Spinal cord (tissue), 10 donors: ENCODE measurements around the gene ABCE1. TPM values are rescaled to one million over a fixed set of nuclear protein-coding genes. Genes with fewer than 3 reads are reported as not detected.
A peak's percentile ranks its signal among the peaks of the same experiment; 100 is the strongest.

Experiments
- DNase-seq, 6 donors: peaks; one replicate each; pipeline versions ENCODE4 v3.0.0 to v3.0.0-alpha.2; 2013 to 2015; ENCODE audit warnings: low spot score in 6 of 6, low read depth in 4 of 6
- H3K27ac ChIP-seq: one replicate; pipeline ENCODE4 v1.5.1; 2013; ENCODE audit warnings: low read depth, low read length, control low read depth
- H3K27me3 ChIP-seq: one replicate; pipeline ENCODE4 v1.6.1; 2013; ENCODE audit warnings: low read length; ENCODE audit not compliant: control insufficient read depth, insufficient read depth
- H3K36me3 ChIP-seq: one replicate; pipeline ENCODE4 v1.6.1; 2013; ENCODE audit warnings: low read length; ENCODE audit not compliant: control insufficient read depth, insufficient read depth
- H3K4me1 ChIP-seq: one replicate; pipeline ENCODE4 v1.6.1; 2013; ENCODE audit warnings: low read length; ENCODE audit not compliant: control insufficient read depth, insufficient read depth
- H3K4me3 ChIP-seq: one replicate; pipeline ENCODE4 v1.5.1; 2013; ENCODE audit warnings: low read depth, low read length, control low read depth
- H3K9me3 ChIP-seq: one replicate; pipeline ENCODE4 v1.6.1; 2013; ENCODE audit warnings: low read length; ENCODE audit not compliant: control insufficient read depth, insufficient read depth
- WGBS: methylation state at CpG from one replicate; pipeline ENCODE4 v1.1.5; 2013; ENCODE audit warnings: missing lambda C conversion rate; ENCODE audit not compliant: insufficient coverage; 5-methylcytosine and 5-hydroxymethylcytosine counted together
- polyA plus RNA-seq, 2 donors: library from polyadenylated mRNA; unstranded; fragments of 120-200 nt; gene quantifications; one replicate each; pipeline ENCODE4 v1.2.1, GENCODE V29; 2013; ENCODE audit not compliant: insufficient read length in 2 of 2
- total RNA-seq, 2 donors: library from RNA; depleted of rRNA in 1 of 2; stranded (reverse); fragments of 120-200 nt in 1 of 2; fragments of >200 nt in 1 of 2; gene quantifications; one replicate each; pipeline versions ENCODE4 v1.2.3 to v1.2.4, GENCODE V29; 2013 to 2014
- donor health status: healthy.

Gene ABCE1
- total and polyA plus RNA-seq, 4 donors, result 50.4 to 117 (median 74.0) TPM

- Histone ChIP-seq H3K9me3 (no peaks in the 10 kb centered on the region), H3K27me3 (no peaks in the 10 kb centered on the region), H3K4me1 (no peaks in the 10 kb centered on the region), H3K27ac (no peak overlapping the region), H3K4me3 (no peak overlapping the region), H3K36me3 (no peaks in the 10 kb centered on the region)
- DNase-seq, result no peak
- no CpG with 5 or more reads among the region's 3 CpGs for WGBS
Measured at GRCh38 chr4:145069361-145069760, 28.8 kb upstream of the ABCE1 start.

- Histone ChIP-seq H3K4me3 (no peak overlapping the region), H3K4me1 (no peaks in the 10 kb centered on the region), H3K36me3 (peaks cover 3% of the 10 kb centered on the region), H3K9me3 (no peaks in the 10 kb centered on the region), H3K27me3 (no peaks in the 10 kb centered on the region), H3K27ac (no peak overlapping the region)
- no CpG with 5 or more reads among the region's 2 CpGs for WGBS
- no peak for DNase-seq
Measured at GRCh38 chr4:145071560-145071959, 26.6 kb upstream of the ABCE1 start.

- Histone ChIP-seq H3K4me3 (no peak overlapping the region), H3K27me3 (no peaks in the 10 kb centered on the region), H3K9me3 (no peaks in the 10 kb centered on the region), H3K4me1 (no peaks in the 10 kb centered on the region), H3K36me3 (peaks cover 6% of the 10 kb centered on the region), H3K27ac (no peak overlapping the region)
- DNase-seq, result no peak
- 100% methylated on average over 1 of the region's 1 CpG for WGBS
Measured at GRCh38 chr4:145075742-145076468, 22.2 kb upstream of the ABCE1 start.

GRCh38 chr4:145076469-145076855 lies 21.6 kb upstream of the ABCE1 start:
- Histone ChIP-seq H3K9me3 (no peaks in the 10 kb centered on the region), H3K4me3 (no peak overlapping the region), H3K36me3 (peaks cover 6% of the 10 kb centered on the region), H3K27me3 (no peaks in the 10 kb centered on the region), H3K4me1 (no peaks in the 10 kb centered on the region), H3K27ac (no peak overlapping the region)
- WGBS, result 100% methylated on average over 2 of the region's 2 CpGs
- no peak for DNase-seq

GRCh38 chr4:145081756-145082155 lies 16.4 kb upstream of the ABCE1 start:
- DNase-seq, result no peak
- WGBS, result 100% methylated on average over 1 of the region's 1 CpG
- H3K4me3 ChIP-seq, result no peak overlapping the region
- no peaks in the 10 kb centered on the region for H3K9me3 ChIP-seq
- peaks cover 5% of the 10 kb centered on the region for H3K36me3 ChIP-seq
- no peak overlapping the region for H3K27ac ChIP-seq
- no peaks in the 10 kb centered on the region for H3K4me1 ChIP-seq
- H3K27me3 ChIP-seq, result no peaks in the 10 kb centered on the region

GRCh38 chr4:145083891-145084605 lies 14.1 kb upstream of the ABCE1 start:
- WGBS, result no CpG with 5 or more reads among the region's 1 CpG
- Histone ChIP-seq H3K9me3 (no peaks in the 10 kb centered on the region), H3K27me3 (no peaks in the 10 kb centered on the region), H3K36me3 (peaks cover 8% of the 10 kb centered on the region), H3K27ac (no peak overlapping the region), H3K4me3 (no peak overlapping the region), H3K4me1 (no peaks in the 10 kb centered on the region)
- DNase-seq, result no peak

- Histone ChIP-seq H3K9me3 (no peaks in the 10 kb centered on the region), H3K27me3 (no peaks in the 10 kb centered on the region), H3K36me3 (peaks cover 16% of the 10 kb centered on the region), H3K4me1 (no peaks in the 10 kb centered on the region), H3K4me3 (no peak overlapping the region), H3K27ac (no peak overlapping the region)
- no CpG with 5 or more reads among the region's 1 CpG for WGBS
- DNase-seq, result no peak
Measured at GRCh38 chr4:145090380-145090779, 7.7 kb upstream of the ABCE1 start.

- no peaks in the 10 kb centered on the region for H3K27me3 ChIP-seq
- H3K27ac ChIP-seq, result no peak overlapping the region
- no peak for DNase-seq
- H3K4me3 ChIP-seq, result no peak overlapping the region
- no peaks in the 10 kb centered on the region for H3K9me3 ChIP-seq
- no CpG with 5 or more reads among the region's 2 CpGs for WGBS
- H3K4me1 ChIP-seq, result peaks cover 7% of the 10 kb centered on the region
- peaks cover 12% of the 10 kb centered on the region for H3K36me3 ChIP-seq
Measured at GRCh38 chr4:145093638-145094037, 4.5 kb upstream of the ABCE1 start.

GRCh38 chr4:145097331-145097820 lies 735 bp upstream of the ABCE1 start:
- peaks cover 9% of the 10 kb centered on the region for H3K36me3 ChIP-seq
- no peaks in the 10 kb centered on the region for H3K9me3 ChIP-seq
- peak overlapping the region; percentile 58 for H3K4me3 ChIP-seq
- no peaks in the 10 kb centered on the region for H3K27me3 ChIP-seq
- DNase-seq, result no peak
- peaks cover 7% of the 10 kb centered on the region for H3K4me1 ChIP-seq
- 0% methylated on average over 1 of the region's 10 CpGs for WGBS
- peak overlapping the region; percentile 83 for H3K27ac ChIP-seq

- DNase-seq, result peak in 5 of 6 donors; percentile 5 to 65 (median 25)
- H3K27ac ChIP-seq, result peak overlapping the region; percentile 83
- 0% methylated on average over 6 of the region's 9 CpGs for WGBS
Measured at GRCh38 chr4:145098675-145099037, 545 bp downstream of the ABCE1 start.

More at GRCh38 chr4:145098675-145099037, 545 bp downstream of the ABCE1 start:
- Histone ChIP-seq H3K27me3 (no peaks in the 10 kb centered on the region), H3K36me3 (peaks cover 4% of the 10 kb centered on the region), H3K4me3 (peak overlapping the region; percentile 58), H3K9me3 (no peaks in the 10 kb centered on the region), H3K4me1 (peaks cover 7% of the 10 kb centered on the region)
